Nephron (organoid): ENCODE results near the gene ECT2.

Source experiments
- H3K27ac Mint-ChIP-seq, 3 experiments: 2 replicates each; pipeline ENCODE4 v1.8.0; 2020; ENCODE audit warnings: mixed read lengths in 3 of 3, mild to moderate bottlenecking in 2 of 3, moderate library complexity in 1 of 3
- H3K27me3 Mint-ChIP-seq: 2 replicates; pipeline ENCODE4 v1.8.0; 2021; ENCODE audit warnings: low read depth, mild to moderate bottlenecking, moderate library complexity, mixed read lengths
- H3K36me3 Mint-ChIP-seq: 2 replicates; pipeline ENCODE4 v1.8.0; 2020; ENCODE audit warnings: low read depth, mixed read lengths
- H3K4me1 Mint-ChIP-seq: 2 replicates; pipeline ENCODE4 v1.8.0; 2020; ENCODE audit warnings: mixed read lengths
- H3K4me3 Mint-ChIP-seq, 3 experiments: 2 replicates each; pipeline ENCODE4 v1.8.0; 2020; ENCODE audit warnings: mild to moderate bottlenecking in 3 of 3, mixed read lengths in 3 of 3, moderate library complexity in 2 of 3
- H3K9me3 Mint-ChIP-seq: 2 replicates; pipeline ENCODE4 v1.8.0; 2020; ENCODE audit warnings: mixed read lengths
- TF ChIP-seq, protein P1 (sequence below), 3 experiments: fragments of 200-600 bp; sonication (generic); IDR thresholded peaks; one replicate each; pipeline ENCODE4 v1.5.0; 2021; ENCODE audit warnings: antibody characterized with exemption in 3 of 3; ENCODE audit not compliant: unreplicated experiment in 3 of 3

The ECT2 gene

DNA sequence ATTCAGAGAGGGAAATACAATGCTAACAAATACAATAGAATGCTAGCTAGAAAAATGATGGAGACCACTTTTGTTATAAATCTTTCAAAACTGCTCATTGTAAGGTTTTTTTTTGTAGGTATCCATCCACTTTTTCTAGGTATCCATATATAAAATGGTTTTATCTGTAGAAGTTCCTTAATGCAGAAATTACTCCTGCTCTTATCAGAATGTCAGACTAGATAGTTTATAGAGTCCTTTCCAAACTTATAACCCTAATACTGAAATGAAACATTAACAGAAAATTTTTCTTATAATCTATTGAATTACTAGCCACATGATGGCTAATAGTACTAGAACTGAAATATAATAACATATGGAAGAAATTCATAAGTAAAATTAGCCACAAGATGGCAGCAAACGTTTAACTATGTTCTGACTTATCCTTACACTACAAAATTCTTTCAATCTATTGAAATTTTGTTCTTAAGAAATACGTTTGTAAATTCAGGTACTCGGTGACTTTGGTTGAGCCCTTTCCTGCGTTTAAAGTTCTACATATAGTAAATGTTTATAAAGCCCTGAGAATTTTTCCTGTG lies 58.5 kb downstream of the ECT2 start:
- Mint-ChIP-seq H3K27me3 (no peaks in the 10 kb centered on the region), H3K9me3 (no peaks in the 10 kb centered on the region), H3K27ac (no peak overlapping the region), H3K36me3 (peaks cover 14% of the 10 kb centered on the region), H3K4me3 (no peak overlapping the region), H3K4me1 (no peaks in the 10 kb centered on the region)
- TF ChIP-seq, protein P1, sequence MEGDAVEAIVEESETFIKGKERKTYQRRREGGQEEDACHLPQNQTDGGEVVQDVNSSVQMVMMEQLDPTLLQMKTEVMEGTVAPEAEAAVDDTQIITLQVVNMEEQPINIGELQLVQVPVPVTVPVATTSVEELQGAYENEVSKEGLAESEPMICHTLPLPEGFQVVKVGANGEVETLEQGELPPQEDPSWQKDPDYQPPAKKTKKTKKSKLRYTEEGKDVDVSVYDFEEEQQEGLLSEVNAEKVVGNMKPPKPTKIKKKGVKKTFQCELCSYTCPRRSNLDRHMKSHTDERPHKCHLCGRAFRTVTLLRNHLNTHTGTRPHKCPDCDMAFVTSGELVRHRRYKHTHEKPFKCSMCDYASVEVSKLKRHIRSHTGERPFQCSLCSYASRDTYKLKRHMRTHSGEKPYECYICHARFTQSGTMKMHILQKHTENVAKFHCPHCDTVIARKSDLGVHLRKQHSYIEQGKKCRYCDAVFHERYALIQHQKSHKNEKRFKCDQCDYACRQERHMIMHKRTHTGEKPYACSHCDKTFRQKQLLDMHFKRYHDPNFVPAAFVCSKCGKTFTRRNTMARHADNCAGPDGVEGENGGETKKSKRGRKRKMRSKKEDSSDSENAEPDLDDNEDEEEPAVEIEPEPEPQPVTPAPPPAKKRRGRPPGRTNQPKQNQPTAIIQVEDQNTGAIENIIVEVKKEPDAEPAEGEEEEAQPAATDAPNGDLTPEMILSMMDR (IDR thresholded peaks at IDR 0.05; ENCODE audit: unreplicated experiment in 3 of 3): peak; percentile 33 to 68 (median 34)

DNA sequence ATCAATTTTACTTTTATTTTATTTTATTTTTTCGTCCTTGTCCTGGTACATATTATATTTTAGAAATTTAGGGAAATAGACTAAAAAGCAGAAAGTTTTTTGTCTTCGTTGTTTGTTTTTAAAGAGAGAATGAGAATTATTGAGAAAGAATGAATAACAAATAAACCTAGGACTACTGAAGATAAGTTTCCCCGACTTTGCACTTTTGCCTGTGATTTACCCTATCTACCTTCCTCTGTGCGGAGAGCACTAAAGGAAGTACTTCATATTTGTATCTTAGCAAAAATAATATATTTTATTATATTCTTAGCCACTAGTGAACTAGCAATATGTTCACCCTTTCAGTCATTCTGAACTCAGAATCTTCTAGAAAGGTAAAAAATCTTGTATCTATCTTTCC lies 60.6 kb downstream of the ECT2 start:
- H3K36me3 Mint-ChIP-seq: peaks cover 9% of the 10 kb centered on the region
- H3K27ac Mint-ChIP-seq: no peak overlapping the region
- H3K27me3 Mint-ChIP-seq: no peaks in the 10 kb centered on the region
- no peak overlapping the region for H3K4me3 Mint-ChIP-seq
- no peaks in the 10 kb centered on the region for H3K4me1 Mint-ChIP-seq
- H3K9me3 Mint-ChIP-seq: no peaks in the 10 kb centered on the region
- TF ChIP-seq, protein P1 (IDR thresholded peaks at IDR 0.05; ENCODE audit: unreplicated experiment in 3 of 3): no peak

DNA sequence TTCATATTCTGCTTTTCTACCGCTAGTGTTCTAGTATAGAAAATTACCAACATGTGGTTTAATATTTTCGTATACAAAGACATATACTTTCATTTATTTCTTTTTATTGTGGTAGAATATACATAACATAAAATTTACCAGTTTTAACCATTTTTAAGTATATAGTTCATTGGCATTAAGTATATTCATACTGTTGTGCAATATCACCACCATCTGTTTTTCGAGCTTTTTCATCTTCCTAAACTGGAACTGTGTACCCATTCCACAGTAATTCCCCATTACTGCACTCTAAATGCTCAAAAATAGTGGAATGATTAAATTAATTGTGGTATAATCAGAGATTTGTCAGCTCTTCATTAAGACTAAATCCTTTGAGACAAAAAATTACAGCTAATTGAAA lies 62.9 kb downstream of the ECT2 start:
- no peaks in the 10 kb centered on the region for H3K4me1 Mint-ChIP-seq

DNA sequence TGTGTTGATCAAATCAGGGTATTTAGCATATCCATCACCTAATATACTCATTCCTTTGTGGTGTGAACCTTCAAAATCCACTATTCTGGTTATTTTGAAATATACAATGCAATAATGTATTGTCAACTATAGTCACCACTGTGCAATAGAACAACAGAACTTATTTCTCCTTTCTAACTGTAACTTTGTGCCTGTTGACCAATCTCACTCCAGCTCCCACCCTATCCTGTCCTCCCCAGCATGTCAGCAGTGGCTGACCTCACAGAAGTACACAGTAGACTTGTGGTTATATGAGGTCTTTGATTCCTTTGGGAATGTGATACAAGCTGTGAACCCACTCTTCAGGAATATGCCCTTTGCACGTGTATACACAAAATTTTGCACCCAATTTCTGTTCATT lies 64.2 kb downstream of the ECT2 start:
- no peaks in the 10 kb centered on the region for H3K4me1 Mint-ChIP-seq
- no peaks in the 10 kb centered on the region for H3K36me3 Mint-ChIP-seq
- H3K9me3 Mint-ChIP-seq: no peaks in the 10 kb centered on the region
- TF ChIP-seq, protein P1 (IDR thresholded peaks at IDR 0.05; ENCODE audit: unreplicated experiment in 3 of 3): no peak
- H3K27me3 Mint-ChIP-seq: no peaks in the 10 kb centered on the region
- H3K4me3 Mint-ChIP-seq: no peak overlapping the region
- no peak overlapping the region for H3K27ac Mint-ChIP-seq

More for the DNA sequence above, 62.9 kb downstream of the ECT2 start:
- Mint-ChIP-seq H3K27ac (no peak overlapping the region), H3K9me3 (no peaks in the 10 kb centered on the region), H3K4me3 (no peak overlapping the region), H3K27me3 (no peaks in the 10 kb centered on the region), H3K36me3 (peaks cover 3% of the 10 kb centered on the region)
- TF ChIP-seq, protein P1 (IDR thresholded peaks at IDR 0.05; ENCODE audit: unreplicated experiment in 3 of 3): no peak

DNA sequence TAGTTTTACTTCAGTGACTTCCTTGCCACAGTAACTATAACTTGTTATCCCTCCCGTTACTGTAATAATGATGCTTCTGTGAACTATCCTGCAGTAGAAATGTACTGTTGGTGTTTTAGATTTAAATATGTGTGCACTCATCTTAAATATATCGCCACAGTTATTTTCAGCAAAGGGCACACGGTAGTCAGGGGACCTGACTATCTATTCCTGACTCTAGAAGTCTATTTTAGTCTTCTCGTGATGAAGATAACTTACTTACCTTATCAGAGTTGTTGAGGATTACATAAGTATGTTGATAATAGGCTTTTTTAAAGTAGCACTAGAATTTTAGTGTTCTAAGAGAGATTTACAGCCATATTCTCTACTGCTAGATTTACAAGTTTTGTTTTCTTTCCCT lies 65.3 kb downstream of the ECT2 start:
- no peak overlapping the region for H3K4me3 Mint-ChIP-seq
- no peaks in the 10 kb centered on the region for H3K4me1 Mint-ChIP-seq
- no peaks in the 10 kb centered on the region for H3K9me3 Mint-ChIP-seq
- H3K36me3 Mint-ChIP-seq: peaks cover 10% of the 10 kb centered on the region
- no peak overlapping the region for H3K27ac Mint-ChIP-seq
- TF ChIP-seq, protein P1 (IDR thresholded peaks at IDR 0.05; ENCODE audit: unreplicated experiment in 3 of 3): no peak
- H3K27me3 Mint-ChIP-seq: no peaks in the 10 kb centered on the region

DNA sequence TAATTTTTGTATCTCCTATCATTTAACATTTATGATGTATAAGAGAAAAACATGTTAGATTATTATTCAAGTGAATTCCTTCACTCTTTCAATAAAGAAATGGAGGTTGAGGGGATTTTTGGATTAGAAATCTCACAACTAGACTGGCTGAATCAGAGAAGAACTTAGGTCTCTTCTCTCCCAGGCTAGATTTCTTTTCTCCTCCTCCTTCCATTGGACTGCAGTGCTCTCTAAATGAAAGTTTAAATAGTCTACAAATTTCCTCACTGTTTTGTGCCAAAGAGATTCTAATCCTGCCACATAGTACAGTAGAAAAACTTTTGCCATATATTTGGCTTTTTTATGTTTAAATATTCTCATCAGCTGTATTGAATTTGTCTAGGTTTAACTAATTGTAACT lies 65.8 kb downstream of the ECT2 start:
- no peaks in the 10 kb centered on the region for H3K27me3 Mint-ChIP-seq
- no peak overlapping the region for H3K27ac Mint-ChIP-seq
- TF ChIP-seq, protein P1 (IDR thresholded peaks at IDR 0.05; ENCODE audit: unreplicated experiment in 3 of 3): no peak
- H3K4me1 Mint-ChIP-seq: no peaks in the 10 kb centered on the region
- no peak overlapping the region for H3K4me3 Mint-ChIP-seq
- no peaks in the 10 kb centered on the region for H3K9me3 Mint-ChIP-seq
- peaks cover 11% of the 10 kb centered on the region for H3K36me3 Mint-ChIP-seq
